Large intestine (tissue), 3 donors: ENCODE measurements around the gene PRR14. TPM values are rescaled to one million over a fixed set of nuclear protein-coding genes. Genes with fewer than 3 reads are reported as not detected.
"Not testable (repeated sequence)": the region's sequence is repeated elsewhere in the genome, so short reads cannot be mapped to it uniquely, and the experiment has no call there.

ENCODE experiments used
- DNase-seq, 2 donors: peaks; one replicate each; pipeline versions ENCODE4 v3.0.0 to v3.0.0-alpha.2; 2013
- H3K27ac ChIP-seq: one replicate; pipeline ENCODE4 v1.5.1; 2013; ENCODE audit warnings: low read length
- H3K27me3 ChIP-seq: 2 replicates; pipeline ENCODE4 v1.6.1; 2013; ENCODE audit warnings: low read length; ENCODE audit not compliant: control insufficient read depth, insufficient read depth
- H3K36me3 ChIP-seq: 2 replicates; pipeline ENCODE4 v1.6.1; 2013; ENCODE audit warnings: low read length; ENCODE audit not compliant: control insufficient read depth, insufficient read depth
- H3K4me1 ChIP-seq: one replicate; pipeline ENCODE4 v1.6.1; 2013; ENCODE audit warnings: low read length; ENCODE audit not compliant: control insufficient read depth, insufficient read depth
- H3K4me3 ChIP-seq: one replicate; pipeline ENCODE4 v1.5.1; 2013; ENCODE audit warnings: low read length
- H3K9me3 ChIP-seq: one replicate; pipeline ENCODE4 v1.6.1; 2013; ENCODE audit warnings: mild to moderate bottlenecking, low read depth, low read length, moderate library complexity; ENCODE audit not compliant: control insufficient read depth
- WGBS: methylation state at CpG from one replicate; pipeline ENCODE4 v1.1.5; 2013; ENCODE audit warnings: low lambda C conversion rate; ENCODE audit not compliant: insufficient coverage; 5-methylcytosine and 5-hydroxymethylcytosine counted together
- polyA plus RNA-seq: library from polyadenylated mRNA; unstranded; fragments of 120-200 nt; gene quantifications from one replicate; pipeline ENCODE4 v1.2.1, GENCODE V29; 2013

PRR14 gene
- polyA plus RNA-seq, 1 donor, result 35.0 TPM

DNA sequence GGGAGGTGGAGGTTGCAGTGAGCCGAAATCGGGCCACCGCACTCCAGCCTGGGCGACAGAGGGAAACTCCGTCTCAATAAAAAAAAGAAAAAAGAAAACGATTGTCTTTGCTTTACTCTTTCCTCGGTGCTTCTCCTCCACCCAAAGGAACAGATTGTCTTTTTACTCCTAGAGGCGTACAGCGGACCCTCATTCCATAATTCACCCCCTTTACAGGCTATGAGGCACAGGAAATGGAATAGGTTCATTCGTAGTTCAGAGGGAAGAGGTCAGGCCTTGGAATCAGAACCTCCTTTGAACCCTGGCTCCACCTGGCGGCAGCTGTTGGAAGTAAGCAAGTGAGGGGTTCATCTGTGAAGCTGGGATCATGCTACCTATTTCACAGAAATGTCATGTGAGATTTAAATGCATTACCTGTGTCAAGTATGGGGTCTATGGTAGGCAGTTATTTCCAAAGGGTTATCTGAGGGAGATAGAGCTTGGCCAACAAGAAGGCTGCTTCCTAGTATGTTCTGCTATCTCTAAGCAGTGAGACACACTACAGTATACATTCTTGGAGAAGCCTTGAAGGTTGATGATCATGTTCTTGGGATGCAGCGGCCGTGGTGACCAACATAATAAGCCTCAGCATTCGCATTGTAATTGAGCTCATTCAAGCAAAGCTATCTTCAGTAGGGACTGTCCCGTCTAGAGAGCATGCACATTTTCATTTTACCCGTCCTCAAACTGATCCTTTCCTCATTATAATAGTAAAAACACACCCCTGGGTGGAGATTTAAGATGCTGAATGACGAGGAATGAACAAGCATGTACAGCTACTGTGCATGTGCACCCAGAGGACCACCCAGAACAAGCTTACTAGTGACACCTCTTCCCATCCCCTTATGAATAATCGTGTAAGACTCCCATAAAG lies 21.9 kb upstream of the PRR14 start:
- Histone ChIP-seq H3K27ac (no peak overlapping the region), H3K9me3 (no peaks in the 10 kb centered on the region), H3K27me3 (no peaks in the 10 kb centered on the region), H3K4me3 (no peak overlapping the region), H3K36me3 (no peaks in the 10 kb centered on the region), H3K4me1 (peaks cover 3% of the 10 kb centered on the region)
- peak; percentile 67 to 70 for DNase-seq
- WGBS, result 40% methylated on average over 3 of the region's 18 CpGs

DNA sequence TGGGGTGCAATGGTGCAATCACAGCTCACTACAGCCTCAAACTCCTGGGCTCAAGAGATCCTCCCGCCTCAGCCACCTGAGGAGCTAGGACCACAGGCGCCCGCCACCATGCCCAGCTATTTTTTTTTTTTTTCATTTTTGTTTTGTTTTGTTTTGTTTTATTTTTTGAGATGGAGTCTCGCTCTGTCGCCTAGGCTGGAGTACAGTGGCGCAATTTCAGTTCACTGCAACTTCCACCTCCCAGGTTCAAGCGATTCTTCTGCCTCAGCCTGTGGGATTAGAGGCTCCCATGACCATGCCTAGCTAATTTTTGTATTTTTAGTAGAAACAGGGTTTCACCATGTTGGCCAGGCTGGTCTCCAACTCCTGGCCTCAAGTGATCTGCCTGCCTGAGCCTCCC lies 18.3 kb upstream of the PRR14 start:
- not testable (repeated sequence) for H3K4me1 ChIP-seq, DNase-seq, H3K9me3 ChIP-seq, H3K4me3 ChIP-seq, H3K27ac ChIP-seq, H3K36me3 ChIP-seq, H3K27me3 ChIP-seq
- WGBS, result no CpG with 5 or more reads among the region's 7 CpGs

DNA sequence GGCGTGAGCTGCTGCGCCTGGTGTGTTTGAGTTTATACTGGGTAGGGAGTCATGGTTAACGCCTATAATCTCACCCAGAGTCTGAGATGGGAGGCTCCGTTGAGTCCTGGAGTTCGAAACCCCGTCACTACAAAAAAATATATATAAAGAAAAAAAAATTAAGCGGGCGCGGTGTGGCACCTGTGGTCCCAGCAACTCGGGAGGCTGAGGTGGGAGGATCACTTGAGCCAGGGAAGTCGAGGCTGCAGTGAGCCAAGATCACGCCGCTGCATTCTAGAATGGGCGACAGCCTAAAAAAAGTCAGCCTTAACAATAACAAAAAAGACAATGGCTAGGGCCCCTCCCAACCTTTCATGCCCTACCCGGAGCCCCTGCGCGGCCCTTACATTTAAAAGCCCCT lies 17.2 kb upstream of the PRR14 start:
- peaks cover 2% of the 10 kb centered on the region for H3K4me1 ChIP-seq
- H3K9me3 ChIP-seq, result no peaks in the 10 kb centered on the region
- peak overlapping the region; percentile 57 for H3K27ac ChIP-seq
- no peaks in the 10 kb centered on the region for H3K27me3 ChIP-seq
- DNase-seq, result no peak
- WGBS, result no CpG with 5 or more reads among the region's 17 CpGs
- peak overlapping the region; percentile 61 for H3K4me3 ChIP-seq
- no peaks in the 10 kb centered on the region for H3K36me3 ChIP-seq

DNA sequence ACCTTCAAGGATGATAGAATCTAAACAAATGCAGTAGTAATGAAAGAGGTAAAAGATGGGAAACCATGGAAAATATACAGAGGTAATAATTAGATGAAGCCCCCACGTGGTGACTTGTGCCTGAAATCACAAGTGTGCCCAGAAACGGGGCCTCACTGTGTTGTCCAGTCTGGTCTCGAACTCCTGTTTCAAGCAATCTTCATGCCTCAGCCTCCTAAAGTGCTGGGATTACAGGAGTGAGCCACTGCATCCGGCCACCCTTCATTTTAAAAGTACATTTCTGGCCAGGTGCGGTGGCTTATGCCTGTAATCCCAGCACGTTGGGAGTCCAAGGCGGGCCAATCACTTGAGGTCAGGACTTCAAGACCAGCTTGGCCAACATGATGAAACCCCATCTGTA lies 14.2 kb upstream of the PRR14 start:
- no peak for DNase-seq
- no peaks in the 10 kb centered on the region for H3K36me3 ChIP-seq
- H3K27me3 ChIP-seq, result no peaks in the 10 kb centered on the region
- WGBS, result no CpG with 5 or more reads among the region's 7 CpGs
- H3K9me3 ChIP-seq, result no peaks in the 10 kb centered on the region
- H3K27ac ChIP-seq, result no peak overlapping the region
- no peaks in the 10 kb centered on the region for H3K4me1 ChIP-seq
- H3K4me3 ChIP-seq, result no peak overlapping the region

DNA sequence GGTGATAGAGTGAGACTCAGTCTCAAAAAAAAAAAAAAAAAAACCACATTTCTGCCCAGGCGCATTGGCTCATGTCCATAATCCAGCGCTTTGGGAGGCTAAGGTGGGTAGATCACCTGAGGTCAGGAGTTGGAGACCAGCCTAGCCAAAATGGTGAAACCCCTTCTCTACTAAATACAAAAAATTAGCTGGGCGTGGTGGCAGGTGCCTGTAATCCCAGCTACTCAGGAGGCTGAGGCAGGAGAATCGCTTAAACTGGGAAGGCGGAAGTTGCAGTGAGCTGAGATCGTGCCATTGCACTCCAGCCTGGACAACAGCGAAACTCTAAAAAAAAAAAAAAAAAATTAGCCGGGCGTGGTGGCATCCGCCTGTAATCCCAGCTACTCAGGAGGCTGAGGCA lies 13.6 kb upstream of the PRR14 start:
- not testable (repeated sequence) for H3K27ac ChIP-seq, H3K36me3 ChIP-seq, H3K4me1 ChIP-seq, H3K4me3 ChIP-seq, DNase-seq, H3K27me3 ChIP-seq, H3K9me3 ChIP-seq
- WGBS, result no CpG with 5 or more reads among the region's 10 CpGs

DNA sequence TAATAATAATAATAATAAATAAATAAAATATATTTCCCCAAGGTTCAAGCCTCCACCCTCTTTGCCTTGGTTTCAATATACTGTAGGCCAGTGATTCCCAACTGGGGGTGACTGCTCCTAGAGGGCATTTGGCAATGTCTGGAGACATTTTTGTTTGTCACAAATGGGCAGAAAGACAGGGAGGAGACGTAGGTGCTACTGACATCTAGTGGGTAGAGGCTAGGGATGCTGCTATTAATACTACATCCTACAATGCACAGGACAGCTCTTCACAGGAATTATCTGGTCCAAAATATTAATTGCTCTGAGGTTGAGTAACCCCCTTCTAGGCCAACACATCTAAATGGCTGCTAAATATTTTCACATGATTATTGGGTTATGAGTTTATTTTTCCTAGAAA lies 12.8 kb upstream of the PRR14 start:
- H3K4me1 ChIP-seq, result no peaks in the 10 kb centered on the region
- no peak overlapping the region for H3K4me3 ChIP-seq
- no peaks in the 10 kb centered on the region for H3K36me3 ChIP-seq
- WGBS, result no CpG with 5 or more reads among the region's 1 CpG
- H3K27ac ChIP-seq, result no peak overlapping the region
- DNase-seq, result peak in 1 of 2 donors; percentile 28
- no peaks in the 10 kb centered on the region for H3K27me3 ChIP-seq
- H3K9me3 ChIP-seq, result no peaks in the 10 kb centered on the region

DNA sequence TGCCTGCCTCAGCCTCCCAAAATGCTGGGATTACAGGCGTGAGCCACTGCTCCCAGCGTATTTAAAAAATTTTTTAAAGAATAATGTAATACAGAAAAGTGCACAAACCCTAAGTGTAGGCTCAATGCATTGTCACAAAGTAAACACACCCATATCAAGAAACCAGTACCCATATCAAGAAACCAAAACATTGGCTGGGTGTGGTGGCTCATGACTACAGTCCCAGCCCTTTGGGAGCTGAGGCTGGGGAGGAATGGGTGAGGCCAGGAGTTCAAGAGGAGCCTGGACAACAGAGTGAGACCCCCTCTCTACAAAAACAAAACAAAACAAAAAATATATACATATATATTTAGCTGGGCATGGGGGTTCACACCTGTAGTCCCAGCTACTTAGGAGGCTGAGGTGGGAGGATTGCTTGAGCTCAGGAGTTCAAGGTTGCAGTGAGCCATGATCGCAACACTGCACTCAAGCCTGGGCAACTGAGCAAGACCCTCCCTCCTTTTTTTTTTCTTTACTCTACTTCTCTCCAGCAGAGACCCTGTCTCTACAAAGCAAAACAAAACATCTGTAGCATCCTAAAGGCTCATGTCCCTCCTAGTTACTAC lies 9.3 kb upstream of the PRR14 start:
- H3K36me3 ChIP-seq, result no peaks in the 10 kb centered on the region
- H3K9me3 ChIP-seq, result no peaks in the 10 kb centered on the region
- WGBS, result no CpG with 5 or more reads among the region's 3 CpGs
- H3K27me3 ChIP-seq, result no peaks in the 10 kb centered on the region
- no peak overlapping the region for H3K27ac ChIP-seq
- DNase-seq, result no peak
- H3K4me3 ChIP-seq, result no peak overlapping the region
- H3K4me1 ChIP-seq, result no peaks in the 10 kb centered on the region

DNA sequence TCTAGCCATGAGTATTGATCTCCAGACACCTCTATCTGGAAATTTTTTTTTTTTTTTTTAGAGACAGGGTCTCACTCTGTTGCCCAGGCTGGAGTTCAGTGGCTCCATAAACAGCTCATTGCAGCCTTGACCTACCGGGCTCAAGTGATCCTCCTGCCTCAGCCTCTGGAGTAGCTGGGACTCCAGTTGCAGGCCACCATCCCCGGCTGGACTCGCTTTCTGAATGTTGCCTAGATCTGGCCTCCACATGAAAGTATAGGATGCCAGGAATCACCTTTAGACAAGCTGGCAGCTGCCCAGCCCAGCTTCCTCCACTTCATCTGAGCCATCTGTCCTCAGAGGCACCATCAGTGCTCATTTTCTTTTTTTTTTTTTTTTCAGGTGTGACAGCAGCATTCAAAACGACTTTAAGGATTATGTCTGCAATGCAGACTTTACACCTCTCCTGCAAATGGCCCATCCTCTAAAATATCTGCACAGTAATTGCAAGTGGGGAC lies 6.4 kb upstream of the PRR14 start:
- Histone ChIP-seq H3K27me3 (no peaks in the 10 kb centered on the region), H3K4me3 (no peak overlapping the region), H3K36me3 (no peaks in the 10 kb centered on the region), H3K9me3 (no peaks in the 10 kb centered on the region), H3K27ac (no peak overlapping the region), H3K4me1 (peaks cover under 1% of the 10 kb centered on the region)
- no peak for DNase-seq
- WGBS, result 90% methylated on average over 2 of the region's 4 CpGs

DNA sequence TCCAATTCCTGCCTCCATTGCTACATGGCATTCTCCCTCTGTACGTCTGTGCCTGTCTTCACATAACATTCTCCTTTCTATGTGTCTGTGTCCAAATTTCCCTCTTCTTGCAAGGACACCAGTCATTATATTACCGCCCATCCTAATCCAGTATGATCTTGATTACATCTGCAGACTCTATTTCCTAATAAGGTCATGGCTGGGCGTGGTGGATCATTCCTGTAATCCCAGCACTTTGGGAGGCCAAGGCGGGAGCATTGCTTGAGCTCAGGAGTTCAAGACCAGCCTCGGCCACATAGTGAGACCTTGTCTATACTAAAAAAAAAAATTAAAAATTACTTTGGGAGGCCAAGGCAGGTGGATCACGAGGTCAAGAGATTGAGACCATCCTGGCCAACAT lies 5.0 kb upstream of the PRR14 start:
- Histone ChIP-seq H3K9me3 (no peaks in the 10 kb centered on the region), H3K36me3 (no peaks in the 10 kb centered on the region), H3K27ac (no peak overlapping the region), H3K27me3 (no peaks in the 10 kb centered on the region), H3K4me3 (no peak overlapping the region), H3K4me1 (peaks cover 3% of the 10 kb centered on the region)
- 83% methylated on average over 1 of the region's 6 CpGs for WGBS
- no peak for DNase-seq

DNA sequence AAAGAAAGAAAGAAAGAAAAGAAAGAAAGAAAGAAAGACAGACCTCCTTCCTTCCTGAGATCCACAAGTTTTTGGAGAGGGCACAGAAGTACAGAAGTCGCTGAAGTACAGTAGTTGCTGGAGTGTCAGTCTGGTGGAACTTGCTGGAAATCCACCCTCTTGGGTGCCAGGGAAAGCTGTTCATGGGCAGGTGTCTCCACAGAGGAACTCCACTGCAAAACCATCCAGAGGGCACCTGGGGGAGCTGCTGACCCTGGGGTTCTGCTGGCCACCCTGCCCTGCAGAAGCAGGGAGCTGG lies 3.5 kb upstream of the PRR14 start:
- WGBS, result no CpG with 5 or more reads among the region's 1 CpG

More for the DNA sequence above, 3.5 kb upstream of the PRR14 start:
- H3K27ac ChIP-seq, result no peak overlapping the region
- no peak overlapping the region for H3K4me3 ChIP-seq
- no peaks in the 10 kb centered on the region for H3K27me3 ChIP-seq
- H3K36me3 ChIP-seq, result no peaks in the 10 kb centered on the region
- H3K4me1 ChIP-seq, result peaks cover 3% of the 10 kb centered on the region
- no peaks in the 10 kb centered on the region for H3K9me3 ChIP-seq
- no peak for DNase-seq
